GM23248 (cell line): ENCODE measurements around the gene ZNF709.

Experiments used
- EZH2 ChIP-seq: fragments of 200-600 bp; sonication (generic); IDR thresholded peaks from 2 replicates; pipeline ENCODE4 v1.6.1; 2018; ENCODE audit warnings: antibody characterized with exemption, mild to moderate bottlenecking; ENCODE audit not compliant: insufficient read depth, poor library complexity, severe bottlenecking
- EZH2phosphoT487 ChIP-seq: fragments of 200-600 bp; sonication (generic); IDR thresholded peaks from 2 replicates; pipeline ENCODE4 v1.6.1; 2018; ENCODE audit warnings: antibody characterized with exemption, moderate library complexity, mild to moderate bottlenecking, low read depth; ENCODE audit not compliant: insufficient read depth

- TF ChIP-seq EZH2phosphoT487 (no peak), EZH2 (no peak)
These were observed 41.9 kb upstream of the ZNF709 start for GRCh38 chr19:12526542-12526941.
